Activated CD8-positive, alpha-beta memory T cell treated with anti-CD3 and anti-CD28 coated beads, Interleukin-2, amount 10 ng/mL, durations not matched to agents 7 days and 5 days (primary cell): ENCODE measurements around the gene SMARCD3. TPM values are rescaled to one million over a fixed set of nuclear protein-coding genes. Genes with fewer than 3 reads are reported as not detected.

Experiments used
- ATAC-seq: fragments of 150-1000 bp; cut with Tn5 transposase; one replicate; pipeline ENCODE4 v1.10.0; 2021; ENCODE audit warnings: moderate library complexity
- CTCF ChIA-PET: fragments of 350-600 bp; sonication (Branson Sonifier 250); formaldehyde crosslinking; loops from one replicate; lab custom pipeline; 2021; ENCODE audit warnings: antibody characterized with exemption; lab: Charles Lee
- DNase-seq: peaks from one replicate; pipeline ENCODE4 v3.0.0-alpha.2; 2020
- H3K27ac Mint-ChIP-seq: one replicate; pipeline ENCODE4 v1.8.0; 2021; ENCODE audit warnings: mild to moderate bottlenecking, mixed read lengths
- H3K27me3 Mint-ChIP-seq: one replicate; pipeline ENCODE4 v1.8.0; 2021; ENCODE audit warnings: mixed read lengths
- H3K36me3 Mint-ChIP-seq: one replicate; pipeline ENCODE4 v1.8.0; 2021; ENCODE audit warnings: mild to moderate bottlenecking, mixed read lengths
- H3K4me1 Mint-ChIP-seq: one replicate; pipeline ENCODE4 v1.8.0; 2021; ENCODE audit warnings: mixed read lengths
- H3K4me3 Mint-ChIP-seq: one replicate; pipeline ENCODE4 v1.8.0; 2021; ENCODE audit warnings: mild to moderate bottlenecking, moderate library complexity, mixed read lengths
- H3K9me3 Mint-ChIP-seq: one replicate; pipeline ENCODE4 v1.8.0; 2022; ENCODE audit warnings: low read depth, mixed read lengths
- total RNA-seq, 2 experiments: library from RNA; stranded (reverse); gene quantifications; one replicate each; pipeline ENCODE4 v1.2.3, GENCODE V29; 2021

Gene SMARCD3
- total RNA-seq, 2 experiments from 2014 or later, result 1.0 to 2.5 TPM

DNA sequence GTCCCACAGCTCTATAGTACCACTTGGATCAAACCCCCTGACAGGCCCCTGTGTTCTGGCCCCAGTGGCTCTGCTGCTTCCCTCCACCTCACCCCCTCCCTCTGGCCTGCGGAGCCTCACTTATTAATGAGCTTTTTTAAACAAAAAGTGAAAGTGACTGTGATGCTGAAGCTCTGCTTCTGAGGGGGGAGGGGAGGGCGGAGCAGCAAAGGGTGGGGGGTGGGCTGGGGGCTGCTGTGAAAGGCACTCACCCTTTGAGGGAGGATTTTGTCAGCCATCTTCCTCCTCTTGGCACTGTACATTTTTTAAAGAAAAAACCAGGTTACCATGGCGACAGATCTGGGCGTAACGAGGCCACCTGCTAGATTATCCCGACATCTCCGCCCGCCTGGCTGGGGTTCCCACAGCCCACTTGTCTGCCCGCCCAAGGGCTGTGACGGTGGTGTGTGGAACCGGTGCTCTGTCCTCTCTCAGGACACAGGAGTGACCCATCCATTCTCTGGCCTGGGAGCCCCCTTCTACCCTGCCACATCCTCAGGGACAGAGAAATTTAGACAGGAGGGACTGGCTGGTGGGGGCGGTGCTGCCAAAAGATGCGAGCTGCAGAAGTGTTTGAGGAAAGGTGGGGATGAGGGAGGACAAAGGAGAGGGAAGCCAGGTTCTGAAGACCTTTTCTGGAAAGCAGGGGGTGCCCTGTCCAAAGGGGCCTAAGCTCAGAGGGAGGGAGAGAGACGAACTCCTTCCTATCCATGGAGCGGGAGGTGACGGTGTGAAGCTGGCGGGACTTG is 4.9 kb downstream of the SMARCD3 start:
- CTCF ChIA-PET, result interaction anchor here (0.6 to 5.6 kb wide), 49 partner anchors 7 to 548 kb away, joined by 3 to 60 read pairs (median 4); partner anchors contain the start of genes ABCF2, ASB10, CHPF2 and FASTK
- DNase-seq (no peak), ATAC-seq (peak; percentile 17)
- Mint-ChIP-seq H3K27me3 (peaks cover 36% of the 10 kb centered on the region), H3K4me3 (peak overlapping the region; percentile 35), H3K9me3 (no peaks in the 10 kb centered on the region), H3K36me3 (peaks cover 2% of the 10 kb centered on the region), H3K27ac (peak overlapping the region; percentile 71), H3K4me1 (peaks cover 33% of the 10 kb centered on the region)

DNA sequence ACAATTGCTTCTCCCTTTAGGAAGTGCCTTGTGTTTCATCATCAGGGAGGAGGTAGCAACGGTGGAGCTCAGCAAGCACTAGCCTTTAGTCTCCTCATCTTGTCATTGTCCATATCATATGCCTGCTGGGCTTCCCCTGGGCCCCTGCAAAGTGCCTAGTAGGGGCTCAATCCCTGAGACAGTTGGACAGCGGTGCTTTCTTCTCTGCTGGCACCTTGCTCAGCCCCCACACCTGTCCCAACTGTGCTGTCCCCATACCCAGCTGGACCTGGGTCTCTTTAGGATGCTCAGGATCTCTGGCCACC is 5.5 kb downstream of the SMARCD3 start:
- peaks cover 2% of the 10 kb centered on the region for H3K36me3 Mint-ChIP-seq
- H3K4me3 Mint-ChIP-seq, result peak overlapping the region; percentile 35
- CTCF ChIA-PET, result interaction anchor here (0.9 to 5.6 kb wide), 11 partner anchors 9 to 119 kb away, joined by 3 to 60 read pairs (median 6); partner anchors contain the start of genes ABCF2 and CHPF2
- H3K4me1 Mint-ChIP-seq, result peaks cover 29% of the 10 kb centered on the region
- DNase-seq (no peak), ATAC-seq (no peak)
- no peaks in the 10 kb centered on the region for H3K9me3 Mint-ChIP-seq
- H3K27me3 Mint-ChIP-seq, result peaks cover 32% of the 10 kb centered on the region
- peak overlapping the region; percentile 71 for H3K27ac Mint-ChIP-seq

DNA sequence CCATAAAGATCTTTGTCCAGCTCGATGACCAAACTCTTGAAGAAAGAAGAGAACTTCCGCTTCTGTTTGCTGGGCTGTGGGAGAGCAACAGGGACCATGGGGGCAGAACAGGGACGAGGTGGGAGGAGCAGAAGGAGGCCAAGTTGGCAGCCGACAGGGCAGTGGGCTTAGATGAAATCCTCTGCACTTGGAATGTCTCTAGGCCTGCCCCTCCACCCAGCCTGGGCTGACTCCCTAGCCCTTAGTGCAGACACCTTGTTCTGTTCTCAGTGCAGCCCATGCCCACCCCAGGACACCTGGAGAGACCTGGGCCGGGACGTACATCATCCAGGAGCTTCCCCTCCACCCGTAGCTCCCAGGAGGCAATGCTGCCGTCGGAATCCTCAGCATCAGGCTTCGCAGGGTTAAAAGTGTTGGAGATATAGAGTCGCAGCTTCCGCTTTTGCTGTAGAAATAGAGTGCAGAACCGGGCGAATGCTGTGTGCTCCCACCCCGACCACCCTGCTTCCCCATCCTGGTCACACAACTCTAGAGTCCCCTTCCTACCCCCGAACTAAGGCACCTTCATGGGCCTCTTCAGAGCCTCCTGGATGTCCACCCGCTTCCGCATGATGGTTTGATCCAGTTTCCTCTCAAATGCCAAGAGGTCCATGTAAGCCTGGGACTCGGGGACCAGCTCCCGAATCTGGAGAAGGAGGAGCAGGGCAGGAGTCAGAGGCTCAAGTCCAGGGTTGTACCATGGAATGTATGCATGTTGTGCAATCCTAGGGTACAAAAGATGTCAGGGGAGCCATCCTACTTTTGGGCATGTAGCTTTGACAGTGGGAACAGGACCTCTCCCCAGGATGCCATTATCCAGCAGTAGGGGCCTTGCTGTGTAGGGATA is 6.1 kb downstream of the SMARCD3 start:
- peaks cover 26% of the 10 kb centered on the region for H3K27me3 Mint-ChIP-seq
- CTCF ChIA-PET, result interaction anchor here (0.8 to 5.6 kb wide), 11 partner anchors 9 to 131 kb away, joined by 3 to 60 read pairs (median 5); partner anchors contain the start of genes ABCF2 and CHPF2
- no peak for ATAC-seq
- peaks cover 2% of the 10 kb centered on the region for H3K36me3 Mint-ChIP-seq
- no peaks in the 10 kb centered on the region for H3K9me3 Mint-ChIP-seq
- no peak overlapping the region for H3K4me3 Mint-ChIP-seq
- peak overlapping the region; percentile 71 for H3K27ac Mint-ChIP-seq
- no peak for DNase-seq
- H3K4me1 Mint-ChIP-seq, result peaks cover 28% of the 10 kb centered on the region

DNA sequence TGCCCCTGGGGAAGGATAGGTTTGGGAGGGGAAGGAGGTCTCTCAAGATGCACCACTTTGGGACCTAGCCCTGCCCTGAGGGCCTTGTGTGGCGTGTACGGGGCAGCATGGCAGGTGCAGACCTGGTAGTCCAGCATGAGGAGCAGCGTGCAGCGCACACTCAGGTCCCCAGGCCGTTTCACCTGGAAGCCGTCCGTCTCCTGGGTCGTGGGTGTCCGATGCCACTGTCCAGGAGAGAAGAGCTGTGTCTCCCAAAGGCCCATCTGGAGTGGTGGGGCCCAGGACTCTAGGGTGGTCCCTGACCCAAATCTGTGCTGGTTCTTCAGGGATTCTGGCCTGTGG is 6.8 kb downstream of the SMARCD3 start:
- no peaks in the 10 kb centered on the region for H3K9me3 Mint-ChIP-seq
- no peak overlapping the region for H3K4me3 Mint-ChIP-seq
- peaks cover 19% of the 10 kb centered on the region for H3K27me3 Mint-ChIP-seq
- no peak for DNase-seq
- no peak for ATAC-seq
- H3K4me1 Mint-ChIP-seq, result peaks cover 28% of the 10 kb centered on the region
- CTCF ChIA-PET, result interaction anchor here (4.8 kb wide), 1 partner anchor 8 kb away, joined by 47 read pairs; the partner anchor contains the start of gene CHPF2
- peaks cover 5% of the 10 kb centered on the region for H3K36me3 Mint-ChIP-seq
- H3K27ac Mint-ChIP-seq, result no peak overlapping the region

DNA sequence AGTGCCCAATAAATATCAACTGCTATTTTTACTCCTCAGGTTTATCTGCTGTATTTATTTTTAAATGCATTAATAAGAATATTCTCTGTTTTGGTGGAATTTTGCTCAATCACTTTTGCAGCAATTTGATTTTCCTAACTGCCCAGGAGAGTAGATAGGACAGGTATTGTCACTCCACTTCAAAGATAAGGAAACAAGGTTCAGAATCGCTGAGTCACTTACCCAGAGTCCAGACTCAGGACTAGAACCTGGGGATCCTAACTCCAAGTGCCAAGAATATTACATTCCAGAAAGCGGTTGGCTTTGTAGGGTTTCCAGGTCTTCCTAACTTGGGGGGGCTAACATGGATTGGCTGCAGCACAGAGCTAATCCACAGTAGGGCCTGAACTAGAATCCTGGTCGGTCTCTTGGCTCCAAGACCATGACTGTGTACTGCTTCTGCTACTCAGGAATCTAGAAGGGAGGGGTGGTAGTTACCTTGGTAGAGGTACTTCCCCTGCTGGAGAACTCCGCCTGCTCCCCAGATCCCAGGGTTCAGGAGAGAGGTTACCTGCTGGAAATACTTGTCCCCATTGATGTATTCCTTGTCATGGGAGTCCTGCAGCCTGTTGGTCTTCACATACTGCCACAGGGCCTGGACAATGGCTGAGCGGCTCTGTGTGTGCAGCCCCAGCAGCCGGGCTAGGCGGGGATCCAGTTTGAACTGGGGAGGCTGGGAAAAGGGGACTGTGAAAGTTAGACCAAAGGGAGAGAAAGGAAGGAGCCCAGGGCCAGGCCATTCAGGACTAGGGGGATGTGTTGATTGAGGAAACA is 7.3 kb downstream of the SMARCD3 start:
- DNase-seq (no peak), ATAC-seq (no peak)
- Mint-ChIP-seq H3K4me3 (no peak overlapping the region), H3K4me1 (peaks cover 27% of the 10 kb centered on the region), H3K27me3 (peaks cover 13% of the 10 kb centered on the region), H3K36me3 (peaks cover 6% of the 10 kb centered on the region), H3K27ac (peak overlapping the region; percentile 6), H3K9me3 (no peaks in the 10 kb centered on the region)
- CTCF ChIA-PET, result no interaction called here

DNA sequence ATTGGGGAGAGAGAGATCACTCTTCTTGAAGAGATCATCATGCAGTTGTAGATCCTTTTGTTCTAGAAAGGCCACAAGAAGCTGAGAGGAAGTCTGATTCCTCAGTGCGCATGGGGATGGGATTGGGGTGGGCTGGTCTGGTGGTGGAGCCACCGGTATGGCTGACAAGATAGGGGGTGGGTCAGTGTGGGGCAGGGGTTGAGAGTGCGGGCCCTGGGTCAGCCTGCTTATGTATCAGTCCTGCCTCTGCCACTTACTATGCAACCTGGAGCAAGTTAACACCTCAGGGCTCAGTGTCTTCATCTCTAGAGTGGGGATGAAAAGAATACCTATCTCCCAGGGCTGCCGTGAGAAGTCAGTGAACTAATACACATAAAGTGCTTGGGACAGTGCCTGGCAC is 8.0 kb downstream of the SMARCD3 start:
- CTCF ChIA-PET, result no interaction called here
- ATAC-seq, result no peak
- Mint-ChIP-seq H3K9me3 (no peaks in the 10 kb centered on the region), H3K36me3 (peaks cover 7% of the 10 kb centered on the region), H3K4me3 (no peak overlapping the region), H3K27me3 (peaks cover 8% of the 10 kb centered on the region), H3K27ac (no peak overlapping the region), H3K4me1 (peaks cover 24% of the 10 kb centered on the region)
- DNase-seq, result no peak

DNA sequence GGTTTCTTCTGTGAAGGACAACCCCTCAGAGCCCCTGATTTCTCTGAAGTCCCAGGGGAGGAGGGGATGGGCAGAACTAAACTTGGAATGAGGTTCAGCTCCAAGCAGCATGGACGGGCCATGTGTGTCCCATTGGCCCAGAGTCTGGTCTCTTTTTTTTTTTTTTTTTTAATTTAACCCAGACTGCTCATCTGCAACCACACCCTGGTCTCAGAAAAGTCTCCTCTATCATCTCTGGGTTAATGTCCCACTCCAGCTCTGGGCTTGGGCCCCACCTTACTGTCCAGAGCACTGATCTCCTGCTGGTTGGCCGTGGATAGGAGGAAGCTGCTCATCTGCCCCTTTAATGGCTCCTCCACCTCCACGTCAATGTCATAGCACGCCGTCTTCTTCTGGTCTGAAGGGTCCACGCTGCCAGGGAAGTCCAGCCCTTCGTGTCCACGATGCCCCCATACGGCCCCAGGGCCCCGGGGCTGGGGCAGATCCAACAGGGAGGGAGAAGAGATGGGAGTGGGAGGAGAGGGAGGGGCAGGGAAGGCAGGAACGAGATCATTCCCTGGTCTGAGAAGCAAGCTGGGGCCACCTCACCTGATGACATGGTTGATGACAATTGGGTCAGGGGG is 8.5 kb downstream of the SMARCD3 start:
- Mint-ChIP-seq H3K4me1 (peaks cover 23% of the 10 kb centered on the region), H3K27ac (no peak overlapping the region), H3K27me3 (peaks cover 6% of the 10 kb centered on the region), H3K4me3 (no peak overlapping the region), H3K36me3 (peaks cover 7% of the 10 kb centered on the region), H3K9me3 (no peaks in the 10 kb centered on the region)
- ATAC-seq (no peak), DNase-seq (no peak)
- CTCF ChIA-PET, result no interaction called here

DNA sequence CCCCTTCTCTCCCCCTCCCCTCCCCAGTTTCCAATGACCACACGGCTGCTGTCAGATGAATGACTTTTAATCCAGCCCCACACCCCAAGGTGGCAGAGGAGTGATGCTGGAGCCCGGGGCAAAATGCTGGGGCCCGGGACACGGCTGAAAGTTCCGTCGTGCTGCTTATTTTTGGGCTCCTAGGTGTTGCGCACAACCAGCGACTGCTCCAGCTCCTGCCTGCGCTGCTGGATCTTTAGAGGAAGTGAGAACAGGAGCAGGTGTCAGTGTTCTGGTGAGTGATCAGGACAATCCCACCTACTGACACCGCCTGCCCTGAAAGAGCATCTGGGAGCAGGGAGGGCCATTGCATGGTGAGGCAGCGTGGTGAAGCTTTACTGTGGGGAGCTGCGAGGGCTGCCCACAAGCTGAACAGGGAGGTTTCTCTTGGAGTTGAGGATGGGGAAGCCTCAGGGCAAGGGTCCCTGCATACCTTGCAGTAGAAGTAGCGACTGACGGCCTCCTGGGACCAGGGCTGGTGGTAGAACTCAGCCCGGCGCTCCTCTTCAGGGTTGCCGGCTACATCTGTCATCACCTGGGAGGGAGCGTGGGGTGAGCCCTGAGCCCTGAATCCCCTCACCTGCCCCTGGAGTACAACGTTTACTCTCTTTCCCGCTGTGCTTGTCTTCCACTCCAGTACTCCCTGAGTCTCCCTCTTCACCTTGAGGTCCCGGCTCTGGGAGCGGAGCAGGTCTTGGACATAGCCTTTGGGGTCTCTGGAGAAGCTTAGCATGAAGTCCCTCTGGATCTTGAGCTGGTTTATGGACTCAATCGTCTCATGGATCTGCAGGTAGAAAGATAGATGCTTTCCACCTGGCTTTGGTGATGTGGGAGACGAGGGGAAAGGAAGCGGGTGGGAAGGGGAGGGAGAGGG is 9.3 kb downstream of the SMARCD3 start:
- Mint-ChIP-seq H3K4me1 (peaks cover 20% of the 10 kb centered on the region), H3K27me3 (no peaks in the 10 kb centered on the region), H3K36me3 (peaks cover 9% of the 10 kb centered on the region), H3K9me3 (no peaks in the 10 kb centered on the region), H3K4me3 (no peak overlapping the region), H3K27ac (no peak overlapping the region)
- no peak for DNase-seq
- ATAC-seq, result no peak
- CTCF ChIA-PET, result no interaction called here

DNA sequence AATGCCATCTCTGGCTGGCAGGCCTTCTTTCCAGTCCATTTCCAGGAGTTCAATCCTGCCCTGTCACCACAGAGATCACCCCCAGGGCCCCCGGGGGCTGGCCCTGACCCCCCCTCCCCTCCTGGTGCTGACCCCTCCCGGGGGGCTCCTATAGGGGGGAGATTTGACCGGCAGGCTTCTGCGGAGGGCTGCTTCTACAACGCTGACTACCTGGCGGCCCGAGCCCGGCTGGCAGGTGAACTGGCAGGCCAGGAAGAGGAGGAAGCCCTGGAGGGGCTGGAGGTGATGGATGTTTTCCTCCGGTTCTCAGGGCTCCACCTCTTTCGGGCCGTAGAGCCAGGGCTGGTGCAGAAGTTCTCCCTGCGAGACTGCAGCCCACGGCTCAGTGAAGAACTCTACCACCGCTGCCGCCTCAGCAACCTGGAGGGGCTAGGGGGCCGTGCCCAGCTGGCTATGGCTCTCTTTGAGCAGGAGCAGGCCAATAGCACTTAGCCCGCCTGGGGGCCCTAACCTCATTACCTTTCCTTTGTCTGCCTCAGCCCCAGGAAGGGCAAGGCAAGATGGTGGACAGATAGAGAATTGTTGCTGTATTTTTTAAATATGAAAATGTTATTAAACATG is 10.2 kb downstream of the SMARCD3 start:
- CTCF ChIA-PET, result no interaction called here
- DNase-seq (no peak), ATAC-seq (no peak)
- H3K4me3 Mint-ChIP-seq, result no peak overlapping the region
- peaks cover 19% of the 10 kb centered on the region for H3K4me1 Mint-ChIP-seq
- peaks cover 11% of the 10 kb centered on the region for H3K36me3 Mint-ChIP-seq
- no peak overlapping the region for H3K27ac Mint-ChIP-seq
- H3K27me3 Mint-ChIP-seq, result no peaks in the 10 kb centered on the region
- no peaks in the 10 kb centered on the region for H3K9me3 Mint-ChIP-seq

DNA sequence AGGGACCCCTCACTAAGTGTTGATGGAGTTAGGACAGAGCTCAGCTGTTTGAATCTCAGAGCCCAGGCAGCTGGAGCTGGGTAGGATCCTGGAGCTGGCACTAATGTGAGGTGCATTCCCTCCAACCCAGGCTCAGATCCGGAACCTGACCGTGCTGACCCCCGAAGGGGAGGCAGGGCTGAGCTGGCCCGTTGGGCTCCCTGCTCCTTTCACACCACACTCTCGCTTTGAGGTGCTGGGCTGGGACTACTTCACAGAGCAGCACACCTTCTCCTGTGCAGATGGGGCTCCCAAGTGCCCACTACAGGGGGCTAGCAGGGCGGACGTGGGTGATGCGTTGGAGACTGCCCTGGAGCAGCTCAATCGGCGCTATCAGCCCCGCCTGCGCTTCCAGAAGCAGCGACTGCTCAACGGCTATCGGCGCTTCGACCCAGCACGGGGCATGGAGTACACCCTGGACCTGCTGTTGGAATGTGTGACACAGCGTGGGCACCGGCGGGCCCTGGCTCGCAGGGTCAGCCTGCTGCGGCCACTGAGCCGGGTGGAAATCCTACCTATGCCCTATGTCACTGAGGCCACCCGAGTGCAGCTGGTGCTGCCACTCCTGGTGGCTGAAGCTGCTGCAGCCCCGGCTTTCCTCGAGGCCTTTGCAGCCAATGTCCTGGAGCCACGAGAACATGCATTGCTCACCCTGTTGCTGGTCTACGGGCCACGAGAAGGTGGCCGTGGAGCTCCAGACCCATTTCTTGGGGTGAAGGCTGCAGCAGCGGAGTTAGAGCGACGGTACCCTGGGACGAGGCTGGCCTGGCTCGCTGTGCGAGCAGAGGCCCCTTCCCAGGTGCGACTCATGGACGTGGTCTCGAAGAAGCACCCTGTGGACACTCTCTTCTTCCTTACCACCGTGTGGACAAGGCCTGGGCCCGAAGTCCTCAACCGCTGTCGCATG is 11.0 kb downstream of the SMARCD3 start:
- H3K27ac Mint-ChIP-seq, result no peak overlapping the region
- H3K27me3 Mint-ChIP-seq, result no peaks in the 10 kb centered on the region
- H3K4me3 Mint-ChIP-seq, result no peak overlapping the region
- CTCF ChIA-PET, result interaction anchor here (1.0 to 1.5 kb wide), 3 partner anchors 14 to 114 kb away, joined by 3 to 4 read pairs (median 3); no protein-coding TSS in a partner anchor
- peaks cover 14% of the 10 kb centered on the region for H3K36me3 Mint-ChIP-seq
- DNase-seq (no peak), ATAC-seq (no peak)
- no peaks in the 10 kb centered on the region for H3K9me3 Mint-ChIP-seq
- peaks cover 14% of the 10 kb centered on the region for H3K4me1 Mint-ChIP-seq

DNA sequence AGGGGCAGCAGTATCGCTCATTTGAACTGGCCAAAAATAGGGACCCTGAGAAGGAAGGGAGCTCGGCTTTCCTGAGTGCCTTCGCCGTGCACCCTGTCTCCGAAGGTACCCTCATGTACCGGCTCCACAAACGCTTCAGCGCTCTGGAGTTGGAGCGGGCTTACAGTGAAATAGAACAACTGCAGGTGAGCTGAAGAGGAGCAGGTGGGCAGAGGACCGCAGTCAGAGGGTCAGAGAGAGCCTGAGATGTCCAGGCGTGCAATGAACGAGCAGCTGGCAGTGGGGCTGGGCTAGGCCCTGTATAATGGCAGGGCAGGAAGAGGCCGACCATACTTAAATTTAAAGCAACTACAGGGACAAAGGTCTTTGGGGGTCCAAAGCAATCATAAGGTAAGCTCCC is 12.1 kb downstream of the SMARCD3 start:
- ATAC-seq, result no peak
- CTCF ChIA-PET, result interaction anchor here (0.7 to 1.5 kb wide), 4 partner anchors 8 to 113 kb away, joined by 3 to 4 read pairs (median 3); no protein-coding TSS in a partner anchor
- no peak for DNase-seq
- Mint-ChIP-seq H3K4me3 (no peak overlapping the region), H3K4me1 (peaks cover 23% of the 10 kb centered on the region), H3K36me3 (peaks cover 14% of the 10 kb centered on the region), H3K9me3 (no peaks in the 10 kb centered on the region), H3K27me3 (no peaks in the 10 kb centered on the region), H3K27ac (no peak overlapping the region)
